HG03342 (cell line): ENCODE data around the gene ZNF365.

Experiments used
- ATAC-seq: cut with Tn5 transposase; IDR thresholded peaks from one replicate; pipeline ENCODE4 v1.9.1; 2021; ENCODE audit warnings: mild to moderate bottlenecking, moderate library complexity; ENCODE audit not compliant: unreplicated experiment

Gene ZNF365

DNA sequence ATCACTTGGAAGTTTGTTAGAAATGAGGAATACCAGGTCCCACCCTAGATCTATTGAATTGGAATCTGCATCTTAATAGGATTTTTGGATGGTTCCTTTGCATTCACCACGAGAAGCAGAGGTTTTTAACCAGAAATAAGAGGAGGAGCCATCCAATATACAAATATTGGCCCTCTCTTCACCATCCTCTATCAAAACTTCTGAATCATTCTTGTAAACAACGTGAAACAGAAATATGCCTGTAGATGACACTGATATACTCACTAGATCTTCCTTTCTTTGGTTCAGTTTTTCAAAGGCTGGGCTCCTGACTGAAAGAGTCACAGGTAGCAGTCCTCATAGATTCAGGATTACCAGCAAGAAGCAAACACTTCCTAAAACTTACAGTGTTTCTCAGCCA, 39.5 kb downstream of the ZNF365 start:
- ATAC-seq, result no peak

- ATAC-seq, result no peak
These were observed 40.2 kb downstream of the ZNF365 start for GRCh38 chr10:62414359-62414758.

DNA sequence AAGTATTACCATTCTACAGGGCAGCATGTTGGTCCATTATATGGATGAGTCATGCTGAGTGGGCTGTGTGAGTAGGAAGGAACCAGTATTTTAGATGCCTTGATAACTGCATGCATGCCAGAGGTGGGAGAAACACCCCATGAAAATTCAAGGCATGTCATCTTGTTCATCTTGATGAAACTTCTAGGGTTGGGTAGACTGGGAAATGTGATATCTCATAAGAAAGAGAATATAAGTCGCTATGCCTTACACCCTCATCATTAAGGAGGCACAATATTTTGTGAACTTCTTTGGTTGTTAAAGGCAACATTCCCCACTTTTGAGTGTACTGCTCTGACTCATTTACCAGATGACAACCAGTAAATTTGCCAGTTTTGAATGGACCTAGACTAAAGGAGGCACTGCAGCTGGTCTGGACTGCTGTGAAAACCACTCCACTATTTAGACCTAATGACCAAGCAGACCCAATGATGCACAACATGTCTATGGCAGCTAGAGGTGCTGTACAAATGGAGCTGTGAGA, 48.0 kb downstream of the ZNF365 start:
- no peak for ATAC-seq

DNA sequence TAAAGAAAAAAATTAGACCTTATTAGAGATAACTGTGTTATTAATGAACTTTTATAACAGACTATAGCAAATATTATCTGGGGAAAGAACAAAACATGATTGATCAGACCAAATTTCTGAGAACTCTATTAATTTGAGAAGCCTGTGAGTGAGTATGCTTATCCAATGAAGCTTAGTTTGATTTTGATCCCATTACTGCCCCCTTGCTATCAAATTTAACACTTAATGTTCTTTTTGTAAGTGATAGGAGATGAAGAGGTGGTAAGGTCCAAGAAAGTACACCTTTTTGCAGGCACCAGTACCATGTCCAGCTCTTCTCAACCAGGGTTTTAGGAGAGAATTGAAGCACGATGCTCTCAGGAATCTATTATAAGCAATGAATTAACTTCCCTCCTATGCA, 49.9 kb downstream of the ZNF365 start:
- ATAC-seq, result no peak

- no peak for ATAC-seq
These were observed 51.9 kb downstream of the ZNF365 start for GRCh38 chr10:62426086-62426485.

- ATAC-seq, result no peak
These were observed 52.4 kb downstream of the ZNF365 start for GRCh38 chr10:62426600-62426999.

DNA sequence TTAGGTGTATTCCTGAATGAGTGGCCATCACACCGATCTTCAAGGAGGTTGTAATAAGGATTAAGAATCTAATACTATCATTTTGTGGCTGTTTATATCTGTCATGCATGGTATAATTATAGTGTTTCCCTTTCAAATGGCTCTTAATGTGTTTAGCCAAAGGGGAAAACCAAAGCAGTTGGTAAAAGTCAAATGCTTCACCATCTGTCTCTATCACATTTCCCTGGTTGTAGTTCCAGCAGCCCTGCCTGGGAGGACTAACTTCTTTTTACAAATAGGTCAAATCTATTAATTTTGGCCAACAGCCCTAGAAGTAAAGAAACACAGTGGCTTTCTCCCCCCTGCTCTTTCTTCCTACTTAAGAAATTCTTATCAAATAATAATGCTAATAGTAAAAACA, 56.7 kb downstream of the ZNF365 start:
- ATAC-seq, result no peak

- peak; percentile 89 for ATAC-seq
These were observed 59.1 kb downstream of the ZNF365 start for GRCh38 chr10:62433181-62433692.

GRCh38 chr10:62433901-62434300, 59.7 kb downstream of the ZNF365 start:
- no peak for ATAC-seq

DNA sequence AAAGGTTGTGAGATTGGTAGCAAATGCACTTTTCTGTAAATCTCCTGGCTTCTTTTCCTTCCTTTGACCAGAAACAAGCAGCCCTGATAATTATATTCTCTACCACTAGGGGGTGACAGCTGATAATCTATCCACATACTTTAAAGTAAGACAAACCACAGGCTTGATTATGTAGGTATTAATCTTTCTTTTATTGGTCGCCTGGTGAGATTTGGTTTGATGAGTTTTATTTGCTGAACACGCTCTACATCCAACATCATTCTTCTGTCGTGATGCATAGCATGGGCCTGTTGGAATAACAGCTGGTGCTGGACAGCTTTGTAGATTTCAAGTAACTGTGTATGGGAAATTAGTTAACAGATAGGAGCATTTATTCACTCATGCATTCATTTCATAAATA, 63.5 kb downstream of the ZNF365 start:
- ATAC-seq, result peak; percentile 55

- no peak for ATAC-seq
These were observed 67.8 kb downstream of the ZNF365 start for GRCh38 chr10:62442006-62442405.

DNA sequence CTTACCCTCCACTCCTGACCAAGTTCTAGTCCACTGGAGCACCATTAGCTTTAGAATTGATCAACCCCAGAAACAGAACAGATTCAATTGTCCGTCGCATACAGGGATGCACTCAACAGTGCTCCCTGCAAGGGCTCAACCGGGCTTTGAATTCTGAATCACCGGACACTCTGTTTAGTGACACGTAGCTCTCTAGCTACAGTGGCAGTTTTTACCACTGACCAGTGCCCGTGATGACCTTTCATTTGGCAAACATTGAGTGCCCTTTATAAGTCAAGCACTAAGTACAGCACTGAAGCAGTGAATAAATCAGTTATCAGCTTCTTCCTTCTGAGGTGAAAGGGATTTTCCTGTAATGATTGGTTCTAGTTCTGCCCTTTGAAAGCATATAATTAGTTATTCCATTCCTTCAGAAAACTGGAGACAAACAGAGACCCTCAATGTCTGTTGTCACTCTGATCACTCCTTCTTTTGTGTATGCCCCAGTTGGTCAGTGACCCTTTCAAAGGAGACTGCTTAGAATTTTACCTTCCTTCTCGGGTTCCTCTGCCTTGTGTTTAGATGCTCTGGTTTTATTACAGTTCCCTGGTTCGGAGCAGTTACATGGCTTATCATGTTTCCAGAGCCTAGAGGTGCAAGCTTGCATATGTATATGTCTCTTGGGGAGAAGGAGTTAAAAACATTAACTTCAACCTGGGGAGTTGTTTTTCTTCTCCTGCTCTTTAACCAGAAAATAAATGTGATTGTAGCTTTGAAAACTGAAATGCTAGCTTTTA, 68.9 kb downstream of the ZNF365 start:
- ATAC-seq, result no peak

DNA sequence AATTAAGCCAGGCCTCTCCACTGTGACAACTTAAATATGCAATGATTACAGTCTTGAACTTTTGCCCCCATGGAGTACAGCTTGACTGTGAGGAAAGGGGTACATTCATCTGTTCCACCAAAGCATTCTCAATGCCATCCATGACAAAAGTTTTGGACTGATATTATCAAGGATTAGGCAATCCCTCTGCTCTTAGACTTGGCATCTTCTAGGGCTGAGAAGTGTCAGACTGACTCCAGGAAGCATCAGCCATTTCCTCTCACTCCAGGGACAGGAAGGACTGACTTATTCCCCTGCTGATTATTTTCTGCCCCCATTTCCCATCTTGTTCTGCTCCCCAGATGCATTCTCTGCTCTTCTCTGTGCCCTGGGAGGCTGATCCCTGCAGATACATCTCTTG, 69.7 kb downstream of the ZNF365 start:
- no peak for ATAC-seq

DNA sequence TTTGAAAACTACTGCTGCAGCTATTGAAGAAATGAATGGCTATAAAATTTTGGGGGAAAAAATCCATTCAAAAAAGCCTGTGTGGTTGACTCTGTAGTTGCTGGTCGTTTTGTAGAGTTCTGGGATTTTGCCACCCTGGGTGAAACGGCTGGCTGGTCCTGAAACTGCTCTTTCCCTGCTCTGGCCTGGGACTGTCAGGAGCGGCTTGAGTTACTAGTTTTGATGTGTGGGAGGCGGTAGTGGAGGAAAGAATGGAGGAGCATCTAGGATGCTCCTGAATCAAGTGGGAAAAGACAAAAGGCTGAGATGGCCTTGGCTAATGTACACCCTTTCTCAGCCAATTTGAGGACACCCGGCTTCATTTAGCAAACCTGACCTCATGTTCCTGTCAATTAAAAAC, 72.5 kb downstream of the ZNF365 start:
- ATAC-seq, result no peak

GRCh38 chr10:62450912-62451610, 76.9 kb downstream of the ZNF365 start:
- no peak for ATAC-seq

GRCh38 chr10:62451611-62451975, 77.4 kb downstream of the ZNF365 start:
- no peak for ATAC-seq
